Heart left ventricle (tissue), 16 donors: ENCODE data around the gene NMNAT2. TPM values are rescaled to one million over a fixed set of nuclear protein-coding genes. Genes with fewer than 3 reads are reported as not detected.
A peak's percentile ranks its signal among the peaks of the same experiment; 100 is the strongest.

ENCODE experiments used
- ATAC-seq, 4 donors: fragments of 200-7000 bp; cut with Tn5 transposase; one replicate each; pipeline ENCODE4 v1.9.1; 2020 to 2022; ENCODE audit warnings: moderate library complexity in 4 of 4, mild to moderate bottlenecking in 3 of 4, moderate number of reproducible peaks in 1 of 4
- DNase-seq, 5 donors: peaks; one replicate each; pipeline ENCODE4 v3.0.0-alpha.2; 2020
- H3K27ac ChIP-seq, 12 donors: fragments of 200-600 bp; sonication (generic) in 4 of 12; one replicate each; pipeline versions ENCODE4 v1.5.0 to v1.8.0; 2016 to 2022; ENCODE audit warnings: mild to moderate bottlenecking in 2 of 12
- H3K27me3 ChIP-seq, 9 donors: fragments of 200-600 bp; sonication (generic) in 2 of 9; one replicate each; pipeline versions ENCODE4 v1.5.1 to v1.8.0; 2016 to 2022; ENCODE audit warnings: mild to moderate bottlenecking in 3 of 9
- H3K36me3 ChIP-seq, 9 donors: fragments of 200-600 bp; sonication (generic) in 2 of 9; one replicate each; pipeline versions ENCODE4 v1.5.0 to v1.8.0; 2018 to 2022; ENCODE audit warnings: mild to moderate bottlenecking in 2 of 9
- H3K4me1 ChIP-seq, 12 donors: fragments of 200-600 bp; sonication (generic) in 4 of 12; one replicate each; pipeline versions ENCODE4 v1.5.0 to v1.8.0; 2016 to 2022; ENCODE audit warnings: mild to moderate bottlenecking in 3 of 12
- H3K4me3 ChIP-seq, 12 donors: fragments of 200-600 bp; sonication (generic) in 4 of 12; one replicate each; pipeline versions ENCODE4 v1.5.0 to v1.8.0; 2017 to 2022; ENCODE audit warnings: mild to moderate bottlenecking in 9 of 12, moderate library complexity in 4 of 12
- H3K9me3 ChIP-seq, 12 donors: fragments of 200-600 bp; sonication (generic) in 4 of 12; one replicate each; pipeline versions ENCODE4 v1.5.0 to v1.8.0; 2016 to 2022; ENCODE audit warnings: mild to moderate bottlenecking in 1 of 12
- POLR2A ChIP-seq, 2 donors: fragments of 450-650 bp; IDR thresholded peaks; one replicate each; pipeline ENCODE4 v1.6.1; 2017; ENCODE audit warnings: antibody characterized with exemption in 2 of 2, mild to moderate bottlenecking in 2 of 2, moderate library complexity in 2 of 2
- WGBS, 4 donors: extraction: QIAGEN DNeasy Blood & Tissue Kit in 2 of 4; methylation state at CpG; one replicate each; pipeline versions ENCODE4 v1.1.5 to v1.1.7; 2013 to 2018; 5-methylcytosine and 5-hydroxymethylcytosine counted together
- intact Hi-C, 10 donors: fragments of 100-400 bp; cut with DNase I; formaldehyde crosslinking; loops; one replicate each; pipeline versions ENCODE4 v1.11.1 to v1.14.2; 2022
- polyA plus RNA-seq, 2 donors: library from polyadenylated mRNA; stranded (reverse); fragments of 200-250 nt; gene quantifications; one replicate each; pipeline ENCODE4 v1.2.3, GENCODE V29; 2013
- total RNA-seq, 9 donors: library from RNA; depleted of rRNA in 2 of 9; stranded (reverse); fragments of >200 nt in 2 of 9; fragmentation: NEBNext Ultra II Directional in 3 of 9; extraction: Animal tissue kit (Norgen Biotek cat#: 25700) in 3 of 9; gene quantifications; one replicate each; pipeline versions ENCODE4 v1.1.0 to v1.2.4, GENCODE V29; 2016 to 2023
- TF ChIP-seq, protein P1 (sequence below), 12 donors: fragments of 200-600 bp; sonication (generic) in 4 of 12; IDR thresholded peaks; one replicate each; pipeline versions ENCODE4 v1.5.0 to v1.8.0; 2018 to 2022; ENCODE audit warnings: antibody characterized with exemption in 12 of 12, mild to moderate bottlenecking in 5 of 12
- donor health status: ischemic (EF 13 %, LVEDD 7.1; RV severe dilation, severe dysfunction).
- donor health status: healthy with polysubstance abuse.
- donor health status: DM: no; HTN: yes; CAD: no.
- donor health status: DM: no; HTN: no; CAD: no.
- donor health status: ischemic (EF 25% LVEDD 6.9; RV normal size, moderate dysfunction).
- donor health status: ischemic (EF 25% LVEDD 5.7; RV mildly dilated, moderate dysfunction).
- donor health status: healthy.
- donor health status: DM: yes; HTN: yes; CAD: no.
- donor health status: ischemic (EF 35%, LVEDD 5.7; RV mildly dilated, moderate dysfunction).
- donor health status: nonischemic (EF 11% LVEDD 7.7; RV severe dilation, severe dysfunction).
- donor health status: DM: yes; HTN: yes; CAD: no.
- donor health status: PGD.
- donor health status: ischemic (EF 29% LVEDD 5.4; RV normal size, mild dysfunction).
- donor health status: nonischemic (EF 23%, LVEDD 6.1; RV moderate dilation, normal function).

Gene NMNAT2
- total and polyA plus RNA-seq, 11 donors, result 0.53 to 5.1 (median 1.9) TPM

DNA sequence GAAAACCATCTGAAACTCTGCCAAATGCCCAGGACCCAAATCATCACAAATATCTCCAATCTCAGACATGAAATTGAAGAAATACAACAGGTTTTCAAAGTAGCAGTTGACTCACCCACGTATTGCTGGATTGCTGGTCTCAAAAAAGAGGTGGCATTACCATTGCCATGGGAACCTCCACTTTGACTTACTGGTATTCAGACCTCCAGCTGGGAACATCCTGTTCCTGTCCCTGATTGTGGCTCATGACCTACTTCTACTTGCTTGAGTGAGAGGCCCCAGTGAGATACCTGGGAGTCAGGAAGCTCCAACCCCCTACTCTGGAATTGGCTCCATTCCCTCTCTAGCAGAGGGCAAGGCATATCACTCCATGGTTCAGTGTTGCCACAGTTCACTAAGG, 64.6 kb downstream of the NMNAT2 start:
- no peak overlapping the region for H3K27ac ChIP-seq
- H3K4me3 ChIP-seq, result no peak overlapping the region
- DNase-seq (no peak), ATAC-seq (peak in 2 of 4 donors; percentile 17 to 29)
- TF ChIP-seq, protein P1, sequence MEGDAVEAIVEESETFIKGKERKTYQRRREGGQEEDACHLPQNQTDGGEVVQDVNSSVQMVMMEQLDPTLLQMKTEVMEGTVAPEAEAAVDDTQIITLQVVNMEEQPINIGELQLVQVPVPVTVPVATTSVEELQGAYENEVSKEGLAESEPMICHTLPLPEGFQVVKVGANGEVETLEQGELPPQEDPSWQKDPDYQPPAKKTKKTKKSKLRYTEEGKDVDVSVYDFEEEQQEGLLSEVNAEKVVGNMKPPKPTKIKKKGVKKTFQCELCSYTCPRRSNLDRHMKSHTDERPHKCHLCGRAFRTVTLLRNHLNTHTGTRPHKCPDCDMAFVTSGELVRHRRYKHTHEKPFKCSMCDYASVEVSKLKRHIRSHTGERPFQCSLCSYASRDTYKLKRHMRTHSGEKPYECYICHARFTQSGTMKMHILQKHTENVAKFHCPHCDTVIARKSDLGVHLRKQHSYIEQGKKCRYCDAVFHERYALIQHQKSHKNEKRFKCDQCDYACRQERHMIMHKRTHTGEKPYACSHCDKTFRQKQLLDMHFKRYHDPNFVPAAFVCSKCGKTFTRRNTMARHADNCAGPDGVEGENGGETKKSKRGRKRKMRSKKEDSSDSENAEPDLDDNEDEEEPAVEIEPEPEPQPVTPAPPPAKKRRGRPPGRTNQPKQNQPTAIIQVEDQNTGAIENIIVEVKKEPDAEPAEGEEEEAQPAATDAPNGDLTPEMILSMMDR (IDR thresholded peaks at IDR 0.05), result no peak
- TF ChIP-seq POLR2A (IDR thresholded peaks at IDR 0.05), result no peak
- H3K36me3 ChIP-seq, result no peaks in the 10 kb centered on the region
- intact Hi-C loops, result no loop called here
- peaks cover 0 to 25% (median 11%) of the 10 kb centered on the region in 12 donors for H3K4me1 ChIP-seq
- no peaks in the 10 kb centered on the region for H3K9me3 ChIP-seq
- 59 to 93% (median 80%) methylated on average over 1 of the region's 1 CpG for WGBS, 4 donors
- no peaks in the 10 kb centered on the region for H3K27me3 ChIP-seq

DNA sequence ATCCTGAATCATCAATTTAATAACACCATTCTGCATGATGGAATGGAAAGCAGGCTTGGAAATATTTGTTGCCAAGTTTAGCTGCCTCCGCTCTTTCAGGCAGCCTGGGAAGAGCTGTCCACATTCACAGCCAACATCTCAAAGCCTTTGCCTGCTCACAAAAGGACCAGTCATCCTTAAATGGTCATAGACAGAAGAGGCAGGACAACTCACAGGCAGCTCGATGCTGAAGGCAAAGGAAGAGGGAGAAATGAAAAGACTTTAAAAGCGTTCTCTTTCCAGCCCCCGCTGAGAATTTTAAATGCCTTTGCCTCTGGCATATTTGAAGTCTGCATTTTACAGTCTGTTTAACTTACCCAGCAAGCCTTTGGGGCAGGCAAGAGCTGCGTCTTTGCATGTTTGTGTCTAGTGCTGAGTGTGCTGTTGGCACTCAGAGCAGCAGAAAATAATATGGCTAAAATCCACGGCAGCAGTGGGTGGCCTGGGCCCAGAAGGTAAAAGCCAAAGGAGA, 68.9 kb downstream of the NMNAT2 start:
- Histone ChIP-seq H3K27me3 (no peaks in the 10 kb centered on the region), H3K4me1 (peaks cover 0 to 24% (median 11%) of the 10 kb centered on the region in 12 donors), H3K4me3 (no peak overlapping the region), H3K9me3 (no peaks in the 10 kb centered on the region), H3K27ac (peak overlapping the region in 5 of 12 donors; percentile 8 to 60 (median 39)), H3K36me3 (no peaks in the 10 kb centered on the region)
- ATAC-seq (peak; percentile 54 to 88 (median 84)), DNase-seq (peak in 4 of 5 donors; percentile 20 to 35 (median 28))
- WGBS, 4 donors, result 27 to 35% (median 32%) methylated on average over 6 of the region's 6 CpGs
- TF ChIP-seq POLR2A (IDR thresholded peaks at IDR 0.05), result no peak
- TF ChIP-seq, protein P1 (IDR thresholded peaks at IDR 0.05), result no peak
- intact Hi-C loops, result loop anchor here in 1 of 10 donors (5.0 kb wide), 1 partner anchor 68 kb away; the partner anchor contains the start of gene NMNAT2

DNA sequence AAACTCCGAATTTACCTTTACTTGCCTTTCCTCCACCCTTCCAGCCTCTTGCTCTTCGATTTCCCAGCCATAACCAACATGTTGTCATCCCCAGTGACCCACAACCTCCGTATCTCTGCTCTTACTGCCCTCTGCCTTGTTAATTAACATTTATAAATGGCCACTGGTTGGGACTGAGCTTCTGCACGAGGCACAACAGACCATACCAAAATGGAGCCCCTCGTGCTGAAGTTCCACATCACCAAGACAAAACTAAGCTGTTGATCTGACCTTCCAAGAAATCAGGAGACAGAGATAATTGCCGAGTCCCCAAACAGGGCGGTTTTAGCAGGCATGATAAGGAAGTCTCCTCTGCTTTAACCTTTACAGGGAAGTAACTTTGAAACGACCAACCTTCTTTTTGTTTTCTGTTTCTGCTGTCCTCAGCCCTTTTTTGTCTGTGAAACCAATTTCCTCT, 71.9 kb downstream of the NMNAT2 start:
- Histone ChIP-seq H3K27ac (no peak overlapping the region), H3K4me1 (peaks cover 0 to 21% (median 11%) of the 10 kb centered on the region in 12 donors), H3K4me3 (no peak overlapping the region), H3K27me3 (no peaks in the 10 kb centered on the region), H3K9me3 (no peaks in the 10 kb centered on the region), H3K36me3 (no peaks in the 10 kb centered on the region)
- DNase-seq, result no peak
- intact Hi-C loops, result loop anchor here in 1 of 10 donors (5.0 kb wide), 1 partner anchor 71 kb away; the partner anchor contains the start of gene NMNAT2
- TF ChIP-seq, protein P1 (IDR thresholded peaks at IDR 0.05), result no peak
- no peak for TF ChIP-seq POLR2A (IDR thresholded peaks at IDR 0.05)
- ATAC-seq, result no peak
- 28 to 36% (median 31%) methylated on average over 8 of the region's 8 CpGs for WGBS, 4 donors

DNA sequence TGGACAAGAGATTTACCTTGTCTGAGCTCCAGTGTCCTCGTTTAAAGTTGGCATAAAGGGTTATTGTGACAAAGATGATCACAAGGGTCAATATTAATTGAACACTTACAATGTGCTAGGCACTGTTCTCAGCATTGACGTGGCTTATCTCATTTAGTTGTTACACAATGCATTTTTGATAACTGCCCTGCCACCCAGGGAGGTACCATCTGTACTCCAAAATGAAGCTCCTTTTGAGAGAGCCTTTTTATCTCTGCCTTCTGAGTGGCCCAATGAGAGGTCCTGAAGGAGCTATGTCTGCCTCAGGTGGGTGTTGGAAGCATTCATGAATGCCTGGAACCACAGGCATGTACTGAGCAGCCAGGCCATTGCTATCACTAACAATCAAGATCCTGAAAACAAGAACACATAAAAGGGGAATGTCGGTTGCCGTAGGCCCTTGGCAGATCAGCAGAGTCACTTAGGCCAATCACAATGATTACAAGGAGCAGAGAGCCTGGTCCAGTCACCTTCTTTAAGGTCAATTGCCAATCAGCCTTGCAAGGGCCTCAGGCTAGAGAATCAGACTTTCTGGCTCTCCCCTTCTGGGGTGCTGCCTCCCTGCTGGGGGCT, 78.5 kb downstream of the NMNAT2 start:
- Histone ChIP-seq H3K4me1 (no peaks in the 10 kb centered on the region), H3K36me3 (no peaks in the 10 kb centered on the region), H3K4me3 (no peak overlapping the region), H3K27me3 (no peaks in the 10 kb centered on the region), H3K27ac (no peak overlapping the region), H3K9me3 (no peaks in the 10 kb centered on the region)
- 60 to 69% (median 62%) methylated on average over 4 of the region's 4 CpGs for WGBS, 4 donors
- ATAC-seq (peak in 1 of 4 donors; percentile 34), DNase-seq (no peak)
- intact Hi-C loops, result no loop called here
- no peak for TF ChIP-seq POLR2A (IDR thresholded peaks at IDR 0.05)
